ENCODE measurements around the gene DNTT.

DNA sequence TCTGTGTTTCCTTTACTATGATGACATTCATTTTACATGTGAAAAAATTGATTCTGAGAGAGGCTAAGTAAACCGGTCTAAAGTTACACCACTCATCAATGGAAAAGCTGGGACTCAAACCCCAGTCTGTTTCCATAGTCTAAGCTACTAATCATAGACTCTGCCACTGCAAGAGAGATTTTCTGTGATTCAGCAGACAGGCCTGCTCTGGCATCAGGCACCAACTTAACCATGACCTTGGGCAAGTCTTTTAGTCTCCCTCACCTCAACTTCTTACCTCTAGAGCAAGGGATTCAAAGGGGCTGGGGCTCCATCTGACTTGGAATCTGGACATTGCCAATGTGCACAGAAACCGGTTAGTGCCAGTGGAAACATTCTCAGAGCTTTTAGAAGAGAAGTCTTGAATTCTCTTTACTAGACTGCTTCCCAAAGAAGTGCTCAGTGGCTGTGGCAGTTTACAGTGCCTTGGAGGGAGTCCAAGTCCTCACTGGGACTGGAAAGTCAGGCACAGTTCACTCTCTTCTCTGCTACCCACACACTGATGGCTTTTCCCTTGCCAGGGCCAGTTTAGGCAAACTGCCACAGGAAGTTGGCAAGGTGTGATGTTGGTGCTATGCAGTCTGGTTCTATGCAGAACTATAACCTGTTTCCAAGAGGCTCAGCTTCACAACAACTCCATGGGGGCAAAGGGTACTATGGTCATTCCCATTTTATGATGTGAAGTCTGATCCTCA is 28.4 kb upstream of the DNTT start:
- TF ChIP-seq, protein P1, sequence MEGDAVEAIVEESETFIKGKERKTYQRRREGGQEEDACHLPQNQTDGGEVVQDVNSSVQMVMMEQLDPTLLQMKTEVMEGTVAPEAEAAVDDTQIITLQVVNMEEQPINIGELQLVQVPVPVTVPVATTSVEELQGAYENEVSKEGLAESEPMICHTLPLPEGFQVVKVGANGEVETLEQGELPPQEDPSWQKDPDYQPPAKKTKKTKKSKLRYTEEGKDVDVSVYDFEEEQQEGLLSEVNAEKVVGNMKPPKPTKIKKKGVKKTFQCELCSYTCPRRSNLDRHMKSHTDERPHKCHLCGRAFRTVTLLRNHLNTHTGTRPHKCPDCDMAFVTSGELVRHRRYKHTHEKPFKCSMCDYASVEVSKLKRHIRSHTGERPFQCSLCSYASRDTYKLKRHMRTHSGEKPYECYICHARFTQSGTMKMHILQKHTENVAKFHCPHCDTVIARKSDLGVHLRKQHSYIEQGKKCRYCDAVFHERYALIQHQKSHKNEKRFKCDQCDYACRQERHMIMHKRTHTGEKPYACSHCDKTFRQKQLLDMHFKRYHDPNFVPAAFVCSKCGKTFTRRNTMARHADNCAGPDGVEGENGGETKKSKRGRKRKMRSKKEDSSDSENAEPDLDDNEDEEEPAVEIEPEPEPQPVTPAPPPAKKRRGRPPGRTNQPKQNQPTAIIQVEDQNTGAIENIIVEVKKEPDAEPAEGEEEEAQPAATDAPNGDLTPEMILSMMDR (IDR thresholded peaks at IDR 0.05): no peak
- no peak for TF ChIP-seq POLR2AphosphoS5 (IDR thresholded peaks at IDR 0.05)
- no peak for TF ChIP-seq POLR2A (IDR thresholded peaks at IDR 0.05)

All from sigmoid colon (tissue), 4 donors.